ENCODE data around the gene SLC23A2. TPM values are rescaled to one million over a fixed set of nuclear protein-coding genes. Genes with fewer than 3 reads are reported as not detected.

The SLC23A2 gene
- total RNA-seq, 1 experiment from 2014 or later: 16.3 TPM

GRCh38 chr20:4924032-4924431 lies 77.3 kb downstream of the SLC23A2 start (continued):
- TF ChIP-seq ZFX (IDR thresholded peaks at IDR 0.05) (no peak), SP1 (IDR thresholded peaks at IDR 0.05; ENCODE audit: low read depth) (no peak), REST (IDR thresholded peaks at IDR 0.05; ENCODE audit: low read depth) (no peak)

- intact Hi-C loops (cut with micrococcal nuclease): no loop called here
- TF ChIP-seq CTCF (IDR thresholded peaks at IDR 0.05 in 2 of 3, conservative IDR thresholded peaks at IDR 0.05 in 1 of 3; ENCODE audit: borderline replicate concordance in 1 of 3, insufficient read depth in 1 of 3, low read depth in 2 of 3, low read length in 2 of 3) (no peak), SRF (IDR thresholded peaks at IDR 0.05; ENCODE audit: low read depth) (no peak), ZNF274 (IDR thresholded peaks at IDR 0.05; ENCODE audit: low read depth, low read length) (no peak), ZBTB33 (IDR thresholded peaks at IDR 0.05; ENCODE audit: extremely low read depth, insufficient replicate concordance, low read length) (no peak), EGR1 (IDR thresholded peaks at IDR 0.05; ENCODE audit: low read depth) (no peak), YY1 (IDR thresholded peaks at IDR 0.05; ENCODE audit: extremely low read depth, insufficient replicate concordance, low read depth, low read length) (no peak), EZH2 (IDR thresholded peaks at IDR 0.05) (no peak), CEBPB (IDR thresholded peaks at IDR 0.05; ENCODE audit: low read depth) (no peak), POLR2AphosphoS5 (IDR thresholded peaks at IDR 0.05; ENCODE audit: low read depth, low read length) (no peak), JUND (IDR thresholded peaks at IDR 0.05) (no peak), POLR2A (IDR thresholded peaks at IDR 0.05; ENCODE audit: borderline replicate concordance, extremely low read depth, insufficient read depth, insufficient read length) (no peak)
- Histone ChIP-seq H3K79me2 (ENCODE audit: insufficient read depth, low read length) (peaks cover under 1% of the 10 kb centered on the region; the same call in 1 of the 2 replicates), H3K9me3 (ENCODE audit: control insufficient read depth in 1 of 2, insufficient read depth in 1 of 2, low read depth in 1 of 2, low read length in 2 of 2) (no peaks in the 10 kb centered on the region), H3K4me1 (ENCODE audit: control insufficient read depth in 1 of 2, insufficient read depth in 2 of 2, low read length in 2 of 2) (peaks cover 11 to 15% of the 10 kb centered on the region in 2 experiments; a peak in 3 of 4 replicates), H4K20me1 (ENCODE audit: insufficient read depth) (0 out of 2 replicates have a peak, but pooled peaks cover 2% of the 10 kb centered on the region), H3K9ac (ENCODE audit: low read length) (no peak overlapping the region), H3K27ac (ENCODE audit: low read depth, low read length) (no peak overlapping the region), H3K4me3 (replicated peaks in 1 of 2; ENCODE audit: low read depth in 1 of 2, low read length in 2 of 2) (no peak overlapping the region), H2AFZ (ENCODE audit: low read depth, low read length, poor library complexity, severe bottlenecking) (no peak overlapping the region), H3K4me2 (ENCODE audit: low read length) (no peak overlapping the region), H3K27me3 (ENCODE audit: insufficient read depth, low read length) (no peaks in the 10 kb centered on the region), H3K36me3 (ENCODE audit: control insufficient read depth in 1 of 2, insufficient read depth in 2 of 2, low read length in 2 of 2) (no peaks in the 10 kb centered on the region), H3K9me2 (ENCODE audit: insufficient read depth) (no peaks in the 10 kb centered on the region)
- ChIA-PET RAD21 (ENCODE audit: low non-redundant PET in 1 of 2, low total read pairs in 2 of 2, uncharacterized antibody in 2 of 2, unreplicated experiment in 2 of 2) (no interaction called here), POLR2A (no interaction called here), CTCF (no interaction called here)
- DNase-seq (ENCODE audit: low read depth, low spot score) (no peak), ATAC-seq (no peak)
- BruUV-seq (replicated peaks): no TSS peak
These were observed 79.1 kb downstream of the SLC23A2 start for GRCh38 chr20:4922186-4922585.
